Suppressor macrophage treated with lipopolysaccharide for 1 hour (primary cell): ENCODE data around the gene POLE2.
"Not testable (repeated sequence)": the region's sequence is repeated elsewhere in the genome, so short reads cannot be mapped to it uniquely, and the experiment has no call there.

Experiments
- DNase-seq, 3 donors: peaks; one replicate each; pipeline ENCODE4 v3.0.0-alpha.2; 2020 to 2022

Gene POLE2, protein sequence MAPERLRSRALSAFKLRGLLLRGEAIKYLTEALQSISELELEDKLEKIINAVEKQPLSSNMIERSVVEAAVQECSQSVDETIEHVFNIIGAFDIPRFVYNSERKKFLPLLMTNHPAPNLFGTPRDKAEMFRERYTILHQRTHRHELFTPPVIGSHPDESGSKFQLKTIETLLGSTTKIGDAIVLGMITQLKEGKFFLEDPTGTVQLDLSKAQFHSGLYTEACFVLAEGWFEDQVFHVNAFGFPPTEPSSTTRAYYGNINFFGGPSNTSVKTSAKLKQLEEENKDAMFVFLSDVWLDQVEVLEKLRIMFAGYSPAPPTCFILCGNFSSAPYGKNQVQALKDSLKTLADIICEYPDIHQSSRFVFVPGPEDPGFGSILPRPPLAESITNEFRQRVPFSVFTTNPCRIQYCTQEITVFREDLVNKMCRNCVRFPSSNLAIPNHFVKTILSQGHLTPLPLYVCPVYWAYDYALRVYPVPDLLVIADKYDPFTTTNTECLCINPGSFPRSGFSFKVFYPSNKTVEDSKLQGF

DNA sequence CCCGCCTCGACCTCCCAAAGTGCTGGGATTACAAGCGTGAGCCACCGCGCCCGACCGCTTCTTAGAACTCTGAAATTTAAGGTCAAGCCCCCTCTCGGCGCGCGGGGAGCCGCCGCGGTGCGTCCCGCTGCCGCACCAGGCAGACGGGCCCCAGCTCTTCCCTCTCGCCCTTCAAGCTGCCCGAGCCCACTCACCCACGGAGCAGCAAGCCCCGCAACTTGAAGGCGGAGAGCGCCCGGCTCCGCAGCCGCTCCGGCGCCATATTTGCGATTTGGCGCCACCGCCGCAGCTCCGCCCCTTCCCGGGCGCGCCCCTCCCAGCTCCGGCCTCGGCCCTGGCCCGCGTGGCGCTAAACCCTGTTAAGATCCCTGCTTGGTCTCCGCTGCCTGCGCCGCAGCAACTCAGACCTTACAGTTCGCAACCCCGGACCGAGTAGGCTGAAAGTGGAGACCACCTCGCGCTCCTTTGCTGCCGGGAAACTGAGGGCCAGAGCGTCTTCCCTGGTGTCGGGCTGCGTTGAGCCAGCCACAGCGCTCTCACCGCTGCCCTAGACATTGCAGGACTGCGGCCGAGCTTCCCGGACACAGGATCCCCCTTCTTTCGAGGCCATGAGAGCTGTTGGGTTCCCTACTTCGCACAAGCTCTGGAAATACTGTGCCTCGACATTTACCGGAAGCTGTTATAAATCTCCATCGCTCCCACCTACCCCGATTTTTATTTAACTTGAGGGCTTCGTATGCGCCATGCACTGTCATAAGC lies at the start of gene POLE2:
POLE2 (minus strand) TSS at position 273 of the 759 bp plus-strand sequence; CDS start at position 262, 11 bp downstream.
- peak; percentile 77 to 90 (median 84) for DNase-seq

DNA sequence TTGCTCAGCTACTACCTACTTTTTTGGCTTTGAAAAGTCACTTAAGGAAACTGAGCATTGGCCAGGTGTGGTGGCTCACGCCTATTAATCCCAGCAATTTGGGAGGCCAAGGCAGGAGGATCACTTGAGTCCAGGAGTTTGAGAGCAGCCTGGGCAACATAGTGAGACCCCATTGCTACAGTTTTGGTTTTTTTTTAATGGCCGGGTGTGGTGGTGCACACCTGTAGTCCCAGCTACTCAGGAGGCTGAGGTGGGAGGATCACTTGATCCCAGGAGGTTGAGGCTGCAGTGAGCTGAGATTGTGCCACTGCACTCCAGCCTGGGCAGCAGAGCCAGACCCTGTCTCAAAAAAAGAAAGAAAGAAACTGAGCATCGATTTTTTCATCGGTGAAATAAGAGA lies 47.7 kb upstream of the POLE2 start:
- not testable (repeated sequence) for DNase-seq

- no peak for DNase-seq
Observed at GRCh38 chr14:49733836-49734235, 45.8 kb upstream of the POLE2 start.

DNA sequence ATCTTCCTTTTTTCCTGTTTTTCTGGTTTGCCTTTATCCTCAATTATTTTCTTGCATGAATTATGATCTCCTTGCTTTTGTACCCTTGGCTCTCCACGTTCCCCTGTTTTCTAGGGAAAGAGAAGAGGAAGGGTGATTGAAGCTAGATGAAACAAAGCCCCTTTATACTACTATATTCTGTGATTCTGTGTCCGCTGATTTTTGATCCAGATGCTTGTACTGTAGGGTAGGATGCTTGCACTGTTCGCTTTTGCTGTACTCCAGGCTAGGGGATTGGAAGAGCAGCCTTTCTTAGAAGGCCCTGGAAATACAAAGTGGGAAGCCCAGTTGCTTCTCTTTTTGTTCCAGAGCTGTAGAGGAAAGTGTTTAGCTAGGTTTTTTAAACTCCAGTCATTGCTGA lies 44.9 kb upstream of the POLE2 start:
- DNase-seq: no peak

GRCh38 chr14:49727171-49727570 lies 39.2 kb upstream of the POLE2 start:
- no peak for DNase-seq

- DNase-seq: not testable (repeated sequence)
Observed at GRCh38 chr14:49721733-49722435, 33.9 kb upstream of the POLE2 start.

DNA sequence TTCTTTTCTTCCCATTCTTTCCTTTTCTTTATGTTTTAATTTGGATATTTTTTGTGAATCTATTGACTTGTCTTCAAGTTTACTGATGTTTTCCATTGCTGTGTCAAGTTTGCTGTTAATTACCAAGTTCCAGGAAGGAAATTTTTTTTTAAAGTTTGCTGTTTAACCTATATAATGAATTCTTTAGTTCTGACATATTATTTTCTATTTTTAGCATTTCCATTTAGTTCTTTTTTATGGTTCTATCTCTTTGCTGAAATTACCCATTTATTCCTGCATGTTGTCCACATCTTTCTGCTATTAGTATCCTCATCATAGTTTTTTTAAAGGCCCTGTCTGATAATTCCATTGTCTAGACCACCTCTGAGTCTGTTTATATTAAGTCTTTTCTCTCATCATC lies 32.7 kb upstream of the POLE2 start:
- no peak for DNase-seq

DNA sequence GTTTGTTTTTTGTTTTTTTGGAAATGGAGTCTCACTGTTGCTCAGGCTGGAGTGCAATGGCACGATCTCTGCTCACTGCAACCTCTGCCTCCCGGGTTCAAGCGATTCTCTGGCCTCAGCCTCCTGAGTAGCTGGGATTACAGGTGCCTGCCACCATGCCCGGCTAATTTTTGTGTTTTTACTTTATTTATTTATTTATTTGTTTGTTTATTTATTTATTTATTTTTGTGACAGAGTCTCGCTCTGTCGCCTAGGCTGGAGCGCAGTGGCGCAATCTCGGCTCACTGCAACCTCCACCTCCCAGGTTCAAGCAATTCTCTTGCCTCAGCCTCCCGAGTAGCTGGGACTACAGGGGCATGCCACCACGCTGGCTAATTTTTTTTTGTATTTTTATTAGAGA lies 23.0 kb upstream of the POLE2 start:
- not testable (repeated sequence) for DNase-seq

DNA sequence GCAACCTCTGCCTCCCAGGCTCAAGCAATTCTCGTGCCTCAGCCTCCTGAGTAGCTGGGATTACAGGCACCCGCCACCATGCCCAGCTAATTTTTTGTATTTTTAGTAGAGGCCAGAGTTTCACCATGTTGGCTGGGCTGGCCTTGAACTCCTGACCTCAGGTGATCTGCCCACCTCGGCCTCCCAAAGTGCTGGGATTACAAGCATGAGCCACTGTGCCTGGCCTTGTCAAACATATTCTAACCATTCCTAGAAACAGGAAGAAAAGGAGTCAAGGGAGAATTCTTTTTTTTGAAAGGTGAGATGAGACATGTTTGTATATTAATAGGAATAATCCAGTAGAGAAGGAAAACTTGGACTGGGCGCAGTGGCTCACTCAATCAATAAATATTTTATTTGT lies 16.5 kb upstream of the POLE2 start:
- not testable (repeated sequence) for DNase-seq

- DNase-seq: no peak
Observed at GRCh38 chr14:49703965-49704364, 16.0 kb upstream of the POLE2 start.

DNA sequence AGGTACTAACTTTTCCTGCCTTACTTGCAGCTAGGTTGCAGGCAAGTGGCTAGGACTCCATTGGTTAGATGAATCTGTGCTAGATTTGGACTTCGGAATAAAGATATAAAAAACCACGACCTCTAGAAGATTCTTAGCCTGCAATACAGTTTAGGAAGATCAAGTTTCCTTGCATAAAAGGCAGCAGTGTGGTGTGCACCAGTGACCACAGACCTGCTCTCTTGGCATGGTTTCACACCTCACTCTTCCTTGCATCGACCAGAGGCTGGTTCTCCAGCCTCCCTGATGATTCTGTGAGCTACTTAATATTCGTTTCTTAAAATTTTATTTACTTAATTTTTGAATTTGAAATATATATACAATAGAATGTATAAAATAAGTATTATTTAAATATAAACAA lies 14.7 kb upstream of the POLE2 start:
- no peak for DNase-seq

GRCh38 chr14:49693735-49694124 lies 5.7 kb upstream of the POLE2 start:
- not testable (repeated sequence) for DNase-seq

DNA sequence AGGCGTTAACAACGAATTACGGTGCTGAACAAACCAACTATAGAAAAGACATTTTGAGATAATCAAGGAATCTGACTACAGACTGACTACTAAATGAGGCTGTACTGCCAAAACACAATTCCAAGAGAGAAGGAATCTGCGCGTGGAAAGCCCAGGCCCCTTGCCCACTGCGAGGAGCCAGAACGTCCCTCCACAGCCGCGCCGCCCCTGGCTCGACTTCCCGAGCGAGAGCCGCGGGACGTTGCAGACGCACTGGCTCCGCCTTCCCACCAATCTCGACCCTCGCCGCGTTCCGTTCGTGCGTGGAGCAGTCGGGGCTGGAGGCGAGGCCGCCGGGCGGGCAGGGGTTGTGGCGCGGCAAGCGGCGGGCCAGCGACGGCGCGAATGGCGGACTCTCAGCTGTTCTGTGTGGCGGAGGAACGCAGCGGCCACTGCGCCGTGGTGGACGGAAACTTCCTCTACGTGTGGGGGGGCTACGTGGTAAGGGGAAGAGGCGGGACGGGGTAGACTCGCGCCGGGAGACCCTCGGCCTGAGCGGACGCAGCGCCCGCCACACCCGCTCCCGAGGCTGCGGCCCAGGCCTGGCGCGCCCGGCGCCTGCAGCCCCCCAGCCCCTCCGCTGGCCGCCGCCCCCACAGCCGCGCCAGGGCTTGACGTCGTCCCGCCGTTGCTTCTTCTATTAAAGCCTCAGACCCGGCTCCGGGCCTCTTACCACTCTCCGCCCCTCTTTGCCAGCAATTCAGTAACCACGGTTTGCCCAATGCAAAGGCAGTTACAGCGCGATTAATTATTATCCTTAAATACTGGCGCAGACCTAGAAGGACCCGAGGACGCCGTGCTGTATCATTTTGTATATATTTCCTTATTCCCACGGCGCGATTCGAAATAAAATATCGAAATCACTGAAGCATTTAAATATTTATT lies 5.1 kb upstream of the POLE2 start, which contains the start of gene KLHDC1:
KLHDC1 (plus strand) TSS at position 310 of the 924 bp plus-strand sequence; CDS start at position 385, 75 bp downstream.
- peak; percentile 73 to 86 (median 77) for DNase-seq

- DNase-seq: no peak
Observed at GRCh38 chr14:49692193-49692757, 4.3 kb upstream of the POLE2 start.

DNA sequence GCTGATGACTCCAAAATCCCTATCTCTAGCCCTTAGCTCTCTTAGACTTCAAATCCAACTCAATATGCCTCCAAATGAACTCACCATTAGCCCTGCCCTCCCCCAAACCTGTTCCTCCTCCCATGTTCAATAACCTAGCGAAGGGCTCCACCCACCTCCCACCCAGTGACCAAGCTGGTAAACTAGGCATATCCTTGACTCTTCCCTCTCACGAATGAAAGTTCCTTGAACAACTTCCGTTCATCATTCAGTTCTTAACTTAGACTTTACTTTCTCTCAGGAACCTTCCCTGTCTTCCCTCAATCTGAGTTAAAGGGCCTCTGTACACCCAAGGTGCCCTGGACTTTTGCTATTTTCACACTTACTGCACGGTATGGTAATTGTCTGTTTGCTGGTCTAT lies 3.0 kb upstream of the POLE2 start:
- peak in 1 of 3 donors; percentile 7 for DNase-seq

DNA sequence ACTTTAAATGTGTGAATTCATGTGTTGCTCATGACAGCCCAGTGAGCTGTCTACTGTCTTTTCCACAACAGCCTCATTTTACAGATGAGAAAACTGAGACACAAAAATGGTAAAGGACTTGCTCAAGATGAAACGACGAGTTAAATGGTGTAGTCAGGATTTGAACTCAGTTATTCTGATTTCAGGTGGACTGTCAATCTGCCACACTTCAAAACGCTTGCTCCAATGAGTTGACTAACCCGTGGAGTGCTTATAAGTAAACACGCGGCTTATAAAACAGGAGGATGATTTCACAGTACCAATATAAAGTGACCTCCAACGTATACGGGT lies 652 bp upstream of the POLE2 start:
- DNase-seq: no peak

DNA sequence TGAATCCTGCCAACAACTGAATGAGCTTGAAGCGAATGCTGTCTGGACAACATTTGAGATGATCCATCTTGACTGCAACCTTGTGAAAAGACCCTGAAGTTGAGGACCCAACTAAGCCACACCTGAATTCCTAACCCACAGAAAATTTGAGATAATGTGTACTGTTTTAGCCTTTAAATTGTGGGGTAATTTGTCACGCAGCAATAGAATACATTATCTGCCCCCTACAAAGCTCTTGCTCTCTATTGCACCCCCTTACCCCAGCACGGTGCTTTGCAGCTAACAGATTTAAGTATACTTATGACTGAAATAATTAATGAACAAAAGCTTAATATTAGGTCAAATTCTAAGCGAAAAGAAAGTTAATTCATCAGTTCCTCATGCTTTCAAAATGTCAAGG lies 1.6 kb downstream of the POLE2 start:
- DNase-seq: no peak

DNA sequence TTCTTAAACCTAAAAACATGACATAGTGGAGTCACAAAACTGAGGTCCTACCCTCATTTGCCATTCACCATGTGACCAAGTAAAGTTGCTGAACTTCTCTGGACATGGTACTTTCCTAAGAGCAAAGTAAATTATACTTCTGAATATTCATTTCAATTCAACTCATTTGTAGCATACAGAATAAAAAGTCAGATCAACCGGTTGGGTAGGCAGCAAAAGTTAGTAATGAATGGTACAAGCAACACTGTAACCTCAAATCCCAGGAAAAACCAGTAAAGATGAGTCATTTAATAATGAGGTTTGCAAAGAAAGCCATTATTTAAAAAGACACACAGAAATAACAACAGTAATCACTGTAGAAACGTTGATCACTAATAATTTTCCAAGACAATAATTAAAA lies 8.7 kb downstream of the POLE2 start:
- no peak for DNase-seq

DNA sequence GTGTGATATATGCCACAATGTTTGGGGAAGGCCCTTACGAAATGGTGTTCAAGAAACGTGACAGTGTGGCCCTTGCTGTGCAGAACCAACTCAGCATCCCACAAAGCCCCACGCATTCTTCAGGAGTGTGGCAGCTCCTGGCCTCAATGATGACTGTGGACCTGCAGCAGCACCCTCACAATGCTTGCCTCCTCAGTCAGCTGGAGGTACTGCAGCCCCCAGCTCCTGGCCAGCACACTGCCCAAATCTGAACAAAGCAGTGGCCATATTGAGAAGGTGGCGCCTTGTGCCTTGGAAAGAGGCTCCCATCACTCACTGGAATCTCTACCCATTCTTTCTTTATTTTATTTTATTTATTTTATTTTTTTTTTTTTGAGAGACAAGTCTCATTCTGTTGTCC lies 10.4 kb downstream of the POLE2 start:
- DNase-seq: no peak

DNA sequence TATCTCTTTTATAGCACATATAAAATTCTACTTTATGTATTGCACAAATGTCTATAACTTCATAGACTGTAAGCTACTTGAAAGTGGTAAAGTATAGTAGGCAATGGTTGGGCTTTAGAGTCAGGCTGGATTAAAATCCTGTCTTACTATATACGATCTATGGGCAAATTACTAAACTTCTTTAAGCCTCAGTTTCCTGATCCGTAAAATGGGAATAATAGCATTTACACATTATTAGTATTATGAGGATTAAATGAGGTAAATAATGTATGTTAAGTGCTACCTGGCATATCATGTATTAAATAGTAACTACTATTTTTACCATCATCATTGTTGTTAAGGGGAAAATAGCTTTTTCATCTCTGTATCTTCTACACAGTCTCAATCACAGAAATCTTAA lies 14.4 kb downstream of the POLE2 start:
- no peak for DNase-seq

- DNase-seq: no peak
Observed at GRCh38 chr14:49670475-49670874, 17.5 kb downstream of the POLE2 start.
